UCSD-AML1 (cell line): ENCODE data around the gene THAP7.
"Not testable (repeated sequence)": the region's sequence is repeated elsewhere in the genome, so short reads cannot be mapped to it uniquely, and the experiment has no call there.

Experiments used
- DNase-seq: peaks from one replicate; lab custom pipeline; 2025; ENCODE audit not compliant: unreplicated experiment; lab: John Stamatoyannopoulos, UW

THAP7 gene, protein sequence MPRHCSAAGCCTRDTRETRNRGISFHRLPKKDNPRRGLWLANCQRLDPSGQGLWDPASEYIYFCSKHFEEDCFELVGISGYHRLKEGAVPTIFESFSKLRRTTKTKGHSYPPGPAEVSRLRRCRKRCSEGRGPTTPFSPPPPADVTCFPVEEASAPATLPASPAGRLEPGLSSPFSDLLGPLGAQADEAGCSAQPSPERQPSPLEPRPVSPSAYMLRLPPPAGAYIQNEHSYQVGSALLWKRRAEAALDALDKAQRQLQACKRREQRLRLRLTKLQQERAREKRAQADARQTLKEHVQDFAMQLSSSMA

DNA sequence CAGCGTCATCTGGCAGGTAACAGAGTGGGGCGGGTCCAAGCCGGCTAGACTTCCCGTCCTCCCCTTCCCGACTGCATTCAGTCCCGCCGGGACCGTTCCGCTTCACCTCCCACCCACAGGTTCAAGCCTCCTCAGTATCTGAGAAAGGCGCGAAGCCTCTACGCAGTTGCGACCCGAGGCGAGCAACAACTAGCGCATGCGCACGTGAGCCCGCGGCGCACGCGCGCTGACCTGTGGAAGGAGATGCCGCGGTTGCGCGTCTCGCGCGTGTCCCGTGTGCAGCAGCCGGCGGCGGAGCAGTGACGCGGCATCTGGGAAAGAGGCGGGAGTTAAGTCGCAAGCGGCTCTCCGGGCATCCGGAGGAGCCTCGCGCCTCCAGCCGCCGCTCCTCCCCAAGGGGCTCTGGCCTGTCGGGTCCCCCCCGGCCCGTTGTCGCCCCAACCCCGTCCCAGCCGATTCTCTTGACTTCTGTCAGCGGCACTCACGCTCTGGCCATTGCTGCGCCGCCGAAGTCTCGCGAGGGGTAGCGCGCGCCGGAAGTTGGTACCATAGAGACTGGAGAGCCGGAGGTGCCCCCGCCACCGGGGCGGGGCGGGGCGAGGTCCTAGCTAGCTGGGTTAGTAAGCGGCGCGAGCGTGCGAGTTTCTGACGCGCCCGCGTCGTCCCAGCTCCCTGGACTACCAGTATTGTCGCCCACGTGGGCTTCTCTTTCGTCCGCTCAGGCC is at the start of gene THAP7:
TSS of gene THAP7 (minus strand) at position 518 of the 725 bp plus-strand sequence. CDS start at position 311, 207 bp downstream.
- peak; percentile 97 for DNase-seq

DNA sequence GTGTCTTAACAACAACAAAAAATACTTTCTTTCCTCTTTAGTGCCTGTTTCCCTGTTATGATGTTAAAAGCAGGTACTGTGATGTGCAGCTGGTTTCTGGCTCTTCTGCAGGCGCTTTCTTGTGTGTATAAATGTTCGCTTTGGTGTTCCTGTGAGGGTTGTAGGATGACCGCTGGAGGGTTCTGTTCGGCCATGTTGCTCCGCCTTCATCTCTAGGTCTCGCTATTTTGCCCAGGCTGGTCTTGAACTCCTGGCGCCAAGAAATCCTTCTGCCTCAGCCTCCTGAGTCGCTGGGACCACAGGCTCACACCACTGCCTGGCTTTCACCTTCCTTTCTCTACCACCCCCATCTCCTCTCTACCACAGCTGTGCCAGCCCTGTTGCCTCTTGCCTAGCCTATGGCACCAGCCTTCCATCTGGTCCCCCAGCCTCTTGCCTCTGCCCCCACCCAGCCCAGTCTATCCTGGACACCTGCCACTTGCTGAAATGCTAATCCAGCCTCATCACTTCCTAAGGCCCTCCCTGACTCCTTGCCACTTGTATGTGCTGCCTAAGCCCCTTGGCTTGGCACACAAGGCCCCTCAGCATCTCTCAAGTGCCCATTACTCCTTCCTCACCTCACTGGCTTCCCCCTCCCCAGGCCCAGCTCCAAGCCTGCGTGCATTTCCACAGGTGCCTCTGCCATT is 49.4 kb upstream of the THAP7 start:
- DNase-seq = no peak

DNA sequence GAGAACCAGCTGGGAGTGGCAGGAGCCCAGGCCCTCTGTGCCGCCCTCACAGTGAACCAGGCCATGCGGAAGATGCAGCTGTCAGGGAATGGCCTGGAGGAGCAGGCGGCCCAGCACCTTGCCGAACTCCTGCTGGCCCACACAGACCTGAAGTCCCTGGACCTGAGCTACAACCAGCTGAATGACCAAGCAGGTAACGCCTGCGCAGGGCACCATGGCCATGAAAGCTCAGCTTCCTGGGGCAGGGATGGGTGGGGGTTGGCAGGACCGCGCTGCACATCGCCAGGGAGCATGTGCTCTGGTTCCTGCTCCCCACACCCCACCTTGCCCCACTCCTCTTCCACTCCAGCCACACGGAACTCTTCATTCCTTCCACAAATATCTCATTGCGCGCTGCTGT is 47.0 kb upstream of the THAP7 start:
- DNase-seq = not testable (repeated sequence)

DNA sequence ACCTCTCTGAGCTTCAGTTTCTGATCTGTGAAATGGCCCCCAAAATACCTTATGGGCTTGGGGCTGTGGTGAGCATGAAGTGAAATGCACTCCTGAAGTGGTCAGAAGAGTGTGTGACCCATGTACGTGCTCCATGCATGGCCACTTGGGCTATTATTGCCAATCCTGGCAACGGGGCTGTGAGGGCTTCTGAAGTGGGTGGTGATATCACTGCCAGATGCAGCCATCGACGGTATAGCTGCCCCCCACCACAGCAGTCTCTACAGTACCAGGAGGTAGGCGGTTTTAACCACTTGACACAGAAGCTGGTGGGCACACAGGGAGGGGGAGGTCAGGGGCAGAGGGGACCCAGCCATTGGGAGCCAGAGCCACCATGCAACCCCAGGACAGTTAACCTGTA is 46.5 kb upstream of the THAP7 start:
- DNase-seq = not testable (repeated sequence)

DNA sequence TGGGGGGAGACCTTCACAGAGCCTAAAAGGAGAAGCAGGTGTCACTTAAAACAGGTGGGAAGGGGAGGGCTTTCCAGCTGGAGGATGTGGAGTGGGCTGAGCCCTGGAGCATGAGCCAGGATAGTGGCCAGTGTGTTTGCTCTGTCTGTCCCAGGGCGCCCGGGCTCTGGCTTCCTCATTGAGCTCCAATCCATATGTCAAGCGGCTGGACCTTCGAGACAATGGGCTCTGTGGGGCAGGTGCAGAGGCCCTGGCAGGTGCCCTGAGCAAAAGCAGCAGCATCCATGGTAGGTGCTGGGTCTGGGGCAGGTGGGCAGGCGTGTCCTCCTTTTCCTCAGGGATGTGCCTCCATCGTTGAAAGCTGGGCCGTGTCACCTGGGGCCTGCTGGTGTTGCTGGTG is 45.8 kb upstream of the THAP7 start:
- DNase-seq = no peak

DNA sequence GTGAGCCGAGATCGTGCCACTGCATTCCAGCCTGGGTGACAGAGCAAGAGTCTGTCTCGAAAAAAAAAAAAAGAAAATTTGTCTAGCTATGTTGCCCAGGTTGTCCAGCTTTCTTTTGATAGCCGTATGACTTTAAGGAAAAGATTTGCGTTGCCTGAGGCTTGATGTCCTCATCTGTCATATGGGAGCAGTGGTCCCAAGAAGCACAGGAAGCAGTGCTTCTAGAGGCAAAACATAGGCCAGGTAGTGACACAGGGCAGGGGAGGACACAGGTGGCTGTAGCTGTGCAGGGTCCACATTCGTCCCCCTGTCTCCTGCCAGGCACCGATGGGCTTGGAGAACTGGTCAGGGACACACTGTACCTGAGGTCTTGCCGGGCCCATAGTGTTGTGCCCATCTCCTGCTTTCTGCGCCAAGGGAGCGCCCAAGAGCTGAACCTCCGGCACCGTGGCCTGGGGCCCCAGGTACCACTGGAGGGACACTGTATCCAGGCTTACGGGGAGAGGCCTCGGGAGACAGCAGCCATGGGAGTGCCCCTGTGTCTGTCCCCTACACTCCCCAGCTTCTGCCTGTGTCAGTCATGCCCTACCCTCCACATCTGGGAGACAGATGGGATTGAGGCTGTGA is 45.2 kb upstream of the THAP7 start:
- DNase-seq = no peak

DNA sequence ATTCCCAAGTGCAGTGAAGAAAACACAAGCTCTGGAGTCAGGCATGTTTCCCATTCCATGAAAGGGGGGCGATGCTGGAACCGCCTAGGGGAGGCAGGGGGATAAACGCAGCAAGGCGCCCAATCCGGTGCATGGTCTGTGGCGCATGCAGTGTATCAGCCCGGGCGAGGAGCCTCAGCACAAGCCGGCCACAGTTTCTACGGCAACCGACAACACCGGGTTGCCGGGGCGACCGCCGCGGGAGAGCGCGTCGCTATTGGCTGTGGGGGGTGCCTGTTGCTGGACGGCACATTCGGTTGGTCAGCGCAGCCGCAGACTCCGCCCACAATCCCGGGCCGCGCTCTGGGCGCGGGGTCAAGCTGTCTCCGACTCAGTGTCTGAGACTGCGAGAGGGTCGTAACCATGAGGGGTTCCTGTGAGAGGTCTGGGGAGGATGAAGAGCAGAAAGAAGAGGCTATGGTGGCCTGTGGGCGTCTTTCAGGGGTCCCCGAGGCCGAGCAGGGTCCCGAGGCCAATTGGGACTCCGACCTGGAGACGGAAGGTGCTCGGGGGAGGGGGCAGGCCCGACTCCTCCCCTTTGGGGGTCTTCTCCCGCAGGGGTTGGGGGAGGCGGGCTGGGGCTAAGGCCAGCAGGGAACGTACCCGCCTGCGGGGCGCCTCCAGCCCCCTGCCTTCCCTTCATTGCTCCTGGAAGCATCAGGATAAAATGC is 43.8 kb upstream of the THAP7 start, which contains the start of gene LRRC74B:
TSS of gene LRRC74B (plus strand) at position 362 of the 710 bp plus-strand sequence. CDS start at position 403, 41 bp downstream.
- DNase-seq = peak; percentile 66

DNA sequence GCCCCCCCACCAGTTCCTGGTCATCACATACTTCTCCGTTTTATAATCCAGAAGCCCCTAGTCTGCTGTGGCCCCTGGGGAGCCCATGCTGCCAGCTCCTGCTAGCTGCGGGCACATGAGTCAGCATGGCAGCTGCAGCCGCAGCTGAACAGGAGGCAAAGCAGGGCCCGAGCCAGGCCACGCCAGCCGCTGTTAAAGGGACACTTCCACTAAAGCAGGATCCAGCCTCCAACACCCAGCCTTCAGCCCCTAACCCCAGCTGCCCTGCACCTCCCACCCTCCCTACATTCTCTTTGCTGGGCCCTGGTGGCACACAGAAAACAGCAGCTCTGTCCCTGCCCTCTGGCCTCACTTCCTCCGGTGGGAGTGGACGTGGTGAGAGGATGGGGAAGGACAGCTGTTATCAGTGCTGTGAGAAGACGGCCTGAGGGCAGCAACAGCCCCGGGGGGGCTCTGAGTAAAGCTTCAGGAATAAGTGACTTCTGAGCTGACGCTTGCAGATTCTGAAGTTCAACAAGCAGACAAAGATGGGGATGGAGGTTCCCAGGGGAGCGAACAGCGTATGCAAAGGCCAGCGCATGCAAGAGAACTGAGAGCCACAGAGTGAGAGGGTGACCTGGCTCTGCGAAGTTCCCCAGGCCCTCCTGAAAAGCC is 43.1 kb upstream of the THAP7 start:
- peak; percentile 44 for DNase-seq

DNA sequence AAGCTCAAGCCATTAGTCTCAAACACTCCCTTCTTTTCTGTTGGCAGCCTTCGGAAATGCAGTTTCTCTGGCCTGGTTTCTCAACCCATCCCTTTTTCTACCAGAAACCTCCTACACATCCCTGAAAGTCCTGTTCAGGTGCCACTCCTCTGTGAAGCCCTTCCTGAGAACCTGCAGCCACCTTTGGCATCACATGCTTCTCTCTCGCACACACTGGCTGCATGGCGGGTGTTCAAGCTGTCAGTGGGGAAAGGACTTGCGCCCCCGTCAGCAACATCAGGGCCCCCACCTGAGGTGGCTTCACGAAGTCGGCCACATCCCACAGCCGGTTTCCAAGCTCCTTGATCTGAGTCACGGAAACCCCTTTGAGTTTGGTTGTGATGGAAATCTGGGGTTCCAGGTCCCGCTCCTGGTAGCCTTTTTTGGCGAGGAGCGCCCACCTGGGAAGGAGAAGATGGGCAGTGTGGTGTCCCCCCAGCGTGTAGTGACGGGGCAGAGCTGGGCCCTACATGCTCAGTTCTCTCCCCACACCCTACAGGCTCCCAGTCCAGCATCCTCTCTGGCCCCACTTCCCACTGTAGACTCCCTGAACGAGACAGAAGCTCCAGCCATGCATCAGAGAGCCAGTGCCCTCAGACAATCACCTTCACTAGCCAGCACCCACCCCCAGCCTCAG is 42.1 kb upstream of the THAP7 start:
- no peak for DNase-seq

DNA sequence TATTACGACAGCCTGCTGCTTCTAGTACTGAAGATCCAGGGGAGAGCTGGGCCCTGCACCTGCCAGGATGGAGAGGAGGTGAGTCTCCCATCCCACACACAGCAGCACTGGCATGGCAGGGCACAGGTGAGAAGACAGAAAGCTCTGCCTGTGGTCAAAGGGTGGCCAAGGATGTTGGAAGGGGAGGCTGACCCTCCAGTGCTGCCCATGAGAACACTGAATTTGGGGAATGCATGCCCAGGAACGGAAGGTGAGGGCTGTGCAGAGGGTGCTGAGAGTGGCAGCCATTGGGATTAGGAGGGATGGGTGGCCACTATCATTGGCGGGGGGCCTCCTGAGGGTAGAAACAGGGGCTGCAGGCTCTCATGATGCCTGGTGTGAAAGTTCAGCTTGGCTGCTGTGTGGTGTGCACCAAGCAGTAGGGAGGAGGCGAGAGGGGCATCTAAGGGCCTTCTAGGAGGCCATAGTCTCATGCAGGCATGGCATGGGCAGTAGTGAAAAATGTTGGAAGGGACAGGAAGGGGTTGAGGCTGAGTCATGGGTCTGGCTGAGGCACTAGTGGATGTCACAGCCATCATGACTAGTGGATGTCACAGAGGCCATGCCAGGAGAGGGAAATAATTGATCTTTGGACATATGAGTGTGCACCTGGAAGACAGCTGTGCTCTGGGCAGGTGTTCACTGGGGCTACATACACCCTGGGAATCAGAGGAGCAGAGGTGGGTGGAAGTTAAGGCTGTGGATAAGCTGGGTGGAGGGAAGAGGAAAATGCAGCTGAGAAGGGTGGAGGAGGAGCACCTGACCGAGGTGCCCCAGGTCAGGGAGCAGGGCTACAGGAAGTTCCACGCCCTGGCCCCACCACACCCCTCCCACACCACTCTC is 41.3 kb upstream of the THAP7 start:
- no peak for DNase-seq

DNA sequence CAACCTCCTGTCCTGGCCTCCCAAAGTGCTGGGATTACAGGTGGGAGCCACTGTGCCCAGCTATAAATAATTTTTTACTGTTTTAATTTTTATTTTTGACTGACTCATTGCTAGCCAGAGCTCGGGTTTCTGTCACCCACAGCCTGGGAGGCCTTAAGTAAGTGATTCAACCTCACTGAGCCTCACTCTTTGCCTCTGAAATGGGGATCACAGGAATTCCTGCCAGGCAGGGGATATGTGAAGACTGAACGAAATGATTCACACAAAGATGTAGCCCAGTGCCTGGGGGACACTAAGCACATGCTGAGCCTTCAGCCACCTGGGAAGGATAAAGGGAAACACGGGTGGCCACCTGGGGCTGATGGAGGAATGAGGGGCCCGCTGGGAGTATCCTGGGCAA is 40.0 kb upstream of the THAP7 start:
- no peak for DNase-seq

DNA sequence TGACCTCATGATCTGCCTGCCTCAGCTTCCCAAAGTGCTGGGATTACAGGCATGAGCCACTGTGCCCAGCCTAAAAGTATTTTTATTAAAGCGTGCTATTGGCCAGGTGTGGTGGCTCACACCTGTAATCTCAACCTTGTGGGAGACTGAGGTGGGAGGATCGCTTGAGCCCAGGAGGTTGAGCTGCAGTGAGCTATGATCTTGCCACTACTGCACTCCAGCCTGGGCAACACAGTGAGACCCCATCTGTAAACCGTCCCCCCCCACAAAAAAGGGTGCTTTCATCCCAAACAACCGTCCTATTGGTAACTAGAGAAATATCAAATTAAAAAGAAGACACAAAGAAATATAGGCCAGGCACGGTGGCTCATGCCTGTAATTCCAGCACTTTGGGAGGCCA is 37.2 kb upstream of the THAP7 start:
- not testable (repeated sequence) for DNase-seq

DNA sequence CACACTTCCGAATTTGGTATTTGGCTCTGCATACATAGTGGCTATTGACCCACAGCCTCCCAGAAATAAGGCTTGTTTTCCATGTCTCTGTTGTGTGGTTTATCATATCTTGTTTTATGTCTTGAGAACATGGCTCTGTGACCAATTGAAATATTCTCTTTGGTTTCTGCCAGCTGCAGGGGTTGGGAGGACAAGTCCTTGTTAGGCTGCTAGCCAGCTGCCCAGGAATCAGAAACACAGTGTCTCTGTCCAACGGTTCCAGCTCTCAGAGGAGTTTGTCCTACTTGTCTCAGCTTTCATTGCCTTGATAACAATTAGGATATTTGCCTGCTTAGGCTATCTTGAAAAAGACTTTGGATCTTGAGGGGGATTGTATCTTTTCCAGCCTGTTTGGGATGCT is 36.5 kb upstream of the THAP7 start:
- DNase-seq = no peak

DNA sequence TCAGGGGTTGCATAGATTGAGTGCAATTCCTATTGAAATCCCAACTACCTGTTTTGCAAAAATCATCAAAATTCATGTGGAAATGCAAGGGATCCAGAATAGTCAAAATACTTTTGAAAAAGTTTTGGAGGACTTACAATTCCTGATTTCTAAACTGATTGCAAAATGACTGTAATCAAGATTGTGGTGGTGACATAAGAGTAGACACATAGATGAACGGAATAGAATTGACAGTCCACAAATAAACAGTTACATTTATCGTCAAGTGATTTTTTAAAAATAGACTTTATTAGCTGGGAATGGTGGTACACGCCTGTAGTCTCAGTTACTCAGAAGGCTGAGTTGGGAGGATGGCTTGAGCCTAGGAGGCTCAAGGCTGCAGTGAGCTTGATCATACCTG is 33.1 kb upstream of the THAP7 start:
- DNase-seq = no peak

DNA sequence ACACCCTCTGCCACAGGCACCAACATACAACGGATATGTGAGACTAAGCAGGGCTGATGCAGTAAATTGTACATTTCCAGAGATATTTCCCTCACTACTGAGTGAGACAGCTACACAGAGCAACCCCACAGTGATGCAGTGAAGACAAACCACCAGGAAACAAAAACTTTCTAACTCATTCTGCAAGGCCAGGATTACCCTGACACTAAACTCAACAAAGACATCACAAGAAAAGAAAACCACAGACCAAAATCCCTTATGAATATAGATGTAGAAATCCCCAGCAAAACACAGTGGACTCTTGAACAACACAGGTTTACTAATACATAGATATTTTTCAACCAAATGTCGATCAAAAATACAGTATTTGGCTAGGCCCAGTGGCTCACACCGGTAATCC is 32.0 kb upstream of the THAP7 start:
- no peak for DNase-seq

DNA sequence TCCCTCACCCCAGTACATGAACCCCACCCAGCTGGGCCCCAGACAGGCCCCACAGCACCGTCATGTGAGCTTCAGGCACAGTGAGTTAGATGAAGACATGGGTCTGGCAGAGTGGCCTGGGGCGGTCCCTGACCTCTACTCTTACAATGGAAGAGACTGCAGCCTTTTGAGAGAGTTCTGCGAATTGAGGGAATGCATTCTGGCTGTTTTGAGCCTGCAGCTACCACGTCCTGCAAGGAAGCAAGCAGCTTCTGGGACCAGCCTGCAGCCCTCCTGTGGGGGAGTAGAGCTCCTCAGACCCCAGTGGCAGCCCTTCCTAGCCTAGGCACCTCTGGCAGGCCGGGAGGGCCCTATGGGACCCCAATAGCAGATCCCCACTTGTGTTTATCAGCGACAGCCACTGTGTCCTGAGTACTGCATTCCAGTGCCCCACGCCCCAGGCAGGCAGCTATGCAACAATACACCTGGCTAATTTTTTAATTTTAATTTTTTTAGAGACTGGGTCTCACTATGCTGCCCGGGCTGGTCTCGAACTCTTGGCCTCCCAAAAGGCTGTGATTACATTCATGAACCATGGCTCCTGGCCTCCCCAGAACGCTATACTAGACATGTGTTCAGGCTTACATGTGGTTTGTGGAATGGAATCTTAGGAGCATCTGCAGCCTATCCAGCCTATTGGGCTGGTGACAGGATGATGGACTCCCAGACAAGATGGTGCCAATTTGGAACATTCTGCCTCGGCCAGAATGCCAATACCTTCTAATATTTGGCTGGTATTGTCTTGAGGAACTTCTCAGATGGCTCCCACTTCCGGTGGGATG is 31.2 kb upstream of the THAP7 start:
- DNase-seq = no peak

DNA sequence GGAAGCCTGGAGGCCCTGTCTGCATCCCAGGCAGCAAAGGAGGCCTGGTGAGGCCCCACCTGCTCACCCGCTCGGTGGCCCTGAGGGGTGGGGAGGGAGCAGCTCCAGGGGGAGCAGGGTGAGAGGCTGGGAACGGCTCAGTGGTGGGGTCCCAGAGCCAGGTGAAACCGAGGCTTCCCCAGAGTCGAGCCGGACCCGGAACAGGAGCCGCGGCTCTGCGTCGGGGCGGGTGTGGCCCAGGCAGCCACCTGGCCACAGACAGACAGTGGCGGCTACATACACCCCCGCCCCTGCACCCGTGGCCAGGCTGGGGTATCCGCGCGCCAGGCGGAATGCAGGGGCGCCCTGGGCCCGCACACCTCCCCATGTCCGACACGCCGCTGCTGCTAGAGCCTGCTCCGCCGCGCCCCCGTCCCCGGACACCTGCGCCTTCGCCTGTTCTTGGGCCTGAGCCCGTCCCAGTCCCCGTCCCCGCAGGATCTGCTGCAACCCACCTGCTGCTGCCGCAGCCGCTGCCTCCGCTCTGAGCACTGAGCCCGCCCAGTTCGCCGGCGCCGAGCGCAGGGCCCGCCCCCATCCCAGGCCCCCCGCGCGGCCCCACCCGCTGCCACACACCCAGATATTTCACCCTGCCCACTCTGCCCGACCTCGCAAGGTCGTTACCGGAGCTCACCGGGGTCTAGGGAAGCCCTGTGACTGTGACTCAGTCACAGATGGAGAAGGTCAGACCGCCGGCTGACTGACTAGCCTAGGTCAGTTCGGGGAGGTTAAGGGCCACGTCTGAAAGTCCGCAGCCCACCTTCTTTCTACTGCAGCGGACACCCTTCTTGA is 30.3 kb upstream of the THAP7 start, which contains the start of gene SLC7A4:
TSS of gene SLC7A4 (minus strand) at position 525 of the 831 bp plus-strand sequence. CDS start 749 bp downstream, outside the sequence.
- no peak for DNase-seq
